Fibroblast of the conjunctiva (primary cell): ENCODE data around the gene TRERF1.

Experiments used
- DNase-seq: peaks from one replicate; pipeline ENCODE4 v3.0.0-alpha.2; 2010; ENCODE audit warnings: low read depth

Gene TRERF1

DNA sequence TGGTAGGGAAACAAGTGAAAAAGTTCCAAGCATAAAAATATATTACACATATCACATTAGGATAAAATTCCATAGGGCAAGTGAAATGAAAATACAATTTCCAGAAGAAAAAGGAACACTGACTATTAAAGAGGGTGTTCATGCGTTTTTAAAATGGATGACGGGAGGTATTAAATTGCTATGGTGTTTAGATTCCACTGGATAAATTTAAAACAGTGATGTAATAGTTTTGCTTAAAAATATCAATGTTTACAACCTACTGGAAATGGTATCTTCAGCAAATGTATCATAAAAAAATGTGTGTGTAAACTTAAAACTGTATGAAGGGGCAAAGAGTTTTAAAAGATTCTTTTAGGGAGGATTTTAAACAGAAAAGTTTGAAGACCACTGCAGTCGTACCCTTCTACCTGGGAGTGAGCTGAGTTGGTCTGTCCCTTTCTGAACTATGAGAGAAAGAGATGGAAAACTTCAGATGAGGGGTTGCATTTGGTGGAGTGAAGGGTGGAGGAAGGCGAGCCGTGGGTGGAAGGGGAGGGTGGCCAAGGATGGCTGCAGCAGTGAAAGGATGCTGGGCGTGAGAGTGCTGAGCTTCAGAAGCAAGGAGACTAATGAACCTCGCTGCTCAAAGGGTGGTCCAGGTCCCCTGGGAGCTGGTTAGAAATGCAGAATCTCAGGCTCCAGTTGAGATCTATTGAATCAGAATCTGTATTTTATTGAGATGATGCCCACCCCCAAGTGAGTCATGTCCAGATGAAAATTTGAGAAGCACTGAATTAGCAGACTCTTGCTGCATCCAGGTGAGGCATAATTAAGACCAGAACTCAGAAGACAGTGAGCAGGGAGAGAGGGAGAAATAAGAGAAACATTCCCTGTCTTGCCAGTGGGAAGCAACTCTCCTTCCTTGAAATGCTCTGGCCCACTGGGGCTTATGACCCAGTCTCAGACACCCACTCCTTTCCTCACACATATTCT is 179.6 kb downstream of the TRERF1 start:
- DNase-seq: no peak

- DNase-seq: no peak
Observed at GRCh38 chr6:42269974-42270510, 181.7 kb downstream of the TRERF1 start.

DNA sequence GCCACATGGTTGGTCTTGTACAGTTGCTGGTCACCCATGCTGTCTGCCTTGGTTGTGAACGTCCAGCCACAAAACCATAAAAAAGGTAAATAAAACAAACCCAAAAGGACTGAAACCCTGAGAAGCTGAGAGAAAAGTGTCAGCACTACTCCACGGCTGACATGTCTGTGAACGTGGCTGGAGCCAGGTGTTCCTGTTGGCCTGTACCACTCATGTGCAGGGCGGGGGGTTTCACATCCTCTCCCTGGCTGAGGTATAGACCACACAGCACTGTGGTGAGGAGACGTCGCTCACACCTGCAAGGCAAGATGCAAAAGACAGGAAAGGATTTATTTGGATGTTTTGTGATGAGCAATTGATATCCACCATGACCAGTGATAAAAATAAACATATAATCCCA is 182.2 kb downstream of the TRERF1 start:
- no peak for DNase-seq

- no peak for DNase-seq
Observed at GRCh38 chr6:42268835-42269204, 182.9 kb downstream of the TRERF1 start.

DNA sequence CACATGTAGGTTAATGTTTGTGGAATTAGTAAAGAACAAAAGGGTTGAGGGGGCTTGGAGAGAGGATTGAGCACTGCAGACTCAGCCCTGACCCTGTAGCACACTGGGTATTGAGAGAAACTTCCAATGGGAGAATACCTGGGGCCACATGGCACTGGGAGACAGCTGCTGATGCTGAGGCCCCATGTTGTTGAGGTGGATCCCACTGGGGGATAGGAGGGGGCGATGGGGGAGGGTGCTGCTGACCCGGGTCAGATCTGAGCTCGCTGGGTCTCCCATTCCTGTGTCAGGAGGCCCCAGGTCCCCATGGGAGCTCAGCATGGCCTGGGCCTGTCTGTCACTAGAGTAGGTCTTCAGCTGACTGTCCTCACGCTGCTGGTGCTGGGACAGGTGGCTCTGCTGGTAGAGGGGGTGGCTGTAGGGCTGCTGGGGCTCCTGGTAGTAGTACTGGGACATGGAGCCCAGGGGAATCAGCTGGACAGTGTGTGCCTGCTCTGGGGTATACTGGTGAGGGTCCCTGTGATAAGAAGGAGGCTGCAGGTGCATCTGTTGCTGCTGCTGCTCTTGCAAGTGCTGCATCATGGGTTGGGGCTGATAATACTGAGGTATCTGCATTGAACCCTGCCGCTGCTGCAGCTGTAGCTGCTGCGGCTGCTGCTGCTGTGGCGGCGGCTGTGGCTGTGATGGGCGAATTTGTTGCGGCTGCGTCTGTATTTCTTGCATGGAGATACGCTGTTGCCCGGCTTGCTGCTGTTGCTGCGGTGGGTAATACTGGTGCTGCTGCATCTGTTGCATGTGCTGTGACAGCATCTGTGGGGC is 183.5 kb downstream of the TRERF1 start:
- DNase-seq: no peak

DNA sequence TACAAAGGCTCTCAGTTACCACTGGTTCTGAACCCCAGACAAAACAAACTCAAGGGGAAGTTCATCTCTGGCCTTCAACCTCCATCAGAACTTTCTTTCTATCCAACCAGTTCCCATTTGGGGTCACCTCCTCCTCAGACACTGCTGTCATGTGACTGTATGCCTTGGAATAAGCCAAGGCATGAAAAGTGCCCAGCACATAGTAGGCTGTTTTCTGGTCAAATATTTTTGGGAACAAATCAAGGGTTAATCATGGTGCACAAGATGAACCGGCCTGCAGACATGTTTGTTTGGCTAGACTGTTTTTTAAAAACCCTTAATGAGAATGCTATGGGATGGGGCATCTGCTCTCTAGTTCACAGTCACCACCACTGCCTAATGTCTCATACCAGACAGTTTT is 185.2 kb downstream of the TRERF1 start:
- no peak for DNase-seq

DNA sequence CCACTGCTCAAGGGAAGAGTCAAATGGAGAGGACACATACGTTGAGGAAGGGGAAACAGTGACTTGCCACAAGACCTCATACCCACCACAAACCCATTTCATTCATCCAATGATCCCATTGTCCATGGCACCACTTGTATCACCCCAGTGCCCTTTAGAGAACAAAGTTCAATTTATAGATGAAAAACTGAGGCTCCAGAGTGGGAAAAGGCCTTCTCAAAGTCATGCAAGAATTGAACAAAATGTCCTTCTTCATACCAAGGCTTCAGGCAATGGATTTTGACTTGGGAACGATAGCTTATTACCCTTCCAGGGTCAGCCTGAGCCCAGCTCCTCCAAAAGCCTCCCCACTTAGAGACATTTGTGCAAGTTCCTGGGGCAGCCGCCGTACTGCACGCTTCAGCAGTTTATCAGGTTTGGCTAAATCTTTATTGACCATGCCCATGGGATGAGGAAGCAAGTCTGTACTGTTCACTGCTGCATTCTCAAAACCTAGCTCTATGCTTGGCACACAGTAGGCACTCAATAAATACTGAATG is 186.8 kb downstream of the TRERF1 start:
- no peak for DNase-seq

DNA sequence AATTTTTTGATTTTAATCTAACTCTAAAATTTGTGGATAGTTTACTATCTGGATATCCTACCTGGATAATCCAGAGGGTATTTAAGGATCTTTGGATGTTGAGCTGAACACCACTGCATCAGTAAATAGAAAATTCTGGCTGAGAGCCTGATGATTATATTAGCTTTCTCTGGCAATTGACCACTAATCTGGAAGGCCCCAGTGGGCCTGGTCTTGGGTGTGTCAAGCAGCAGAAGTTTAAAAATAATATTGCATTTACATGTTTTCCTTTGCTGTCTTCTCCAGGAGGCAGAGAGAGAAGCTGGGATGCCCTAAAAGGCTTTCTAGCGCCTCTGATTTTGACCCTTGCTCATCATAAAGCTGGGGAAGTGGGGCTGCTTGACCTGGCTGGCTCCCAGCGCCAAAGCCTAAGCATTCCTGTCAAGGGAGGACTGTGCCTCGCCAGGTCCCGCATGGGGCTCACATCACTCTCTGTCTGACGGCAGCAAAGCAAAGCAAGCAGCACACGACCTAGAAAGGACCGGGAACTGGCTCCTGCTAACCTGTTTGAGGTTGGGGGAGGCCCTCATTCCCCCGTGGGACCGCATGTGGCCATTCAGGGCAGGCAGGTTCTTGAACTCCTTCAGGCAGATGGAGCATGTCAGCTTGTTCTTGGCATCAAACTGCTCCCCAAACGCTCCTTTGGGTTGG is 187.4 kb downstream of the TRERF1 start:
- DNase-seq: no peak

- DNase-seq: no peak
Observed at GRCh38 chr6:42263165-42263728, 188.5 kb downstream of the TRERF1 start.

- DNase-seq: peak; percentile 18
Observed at GRCh38 chr6:42260972-42261371, 190.8 kb downstream of the TRERF1 start.

GRCh38 chr6:42260396-42260888 is 191.3 kb downstream of the TRERF1 start:
- no peak for DNase-seq

DNA sequence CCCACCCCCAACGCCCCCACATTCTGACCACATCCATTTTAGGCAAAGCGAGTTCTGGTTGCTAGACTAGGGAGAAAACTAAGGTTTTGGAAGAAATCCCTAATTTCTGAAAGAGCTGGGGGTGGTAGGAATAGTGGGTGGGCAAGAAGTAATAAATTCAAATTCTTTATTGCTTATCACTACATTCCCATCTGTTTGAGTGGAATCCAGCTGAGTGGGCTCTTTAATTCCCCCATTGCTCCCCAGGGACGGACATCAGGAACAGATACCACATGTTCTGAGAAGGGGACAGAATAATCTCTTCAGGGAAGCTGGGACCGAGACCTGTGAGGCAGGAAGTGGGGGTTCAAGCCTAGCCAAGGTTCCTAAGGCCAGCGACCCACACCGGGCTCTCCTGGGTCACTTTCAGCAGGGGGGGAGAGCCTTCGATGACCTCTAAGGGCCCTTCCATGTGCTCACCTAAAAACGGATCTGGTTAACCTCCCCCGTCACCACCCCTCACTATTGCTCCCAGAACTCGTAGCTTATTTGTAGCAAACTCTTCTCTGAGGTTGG is 191.8 kb downstream of the TRERF1 start:
- DNase-seq: no peak

- no peak for DNase-seq
Observed at GRCh38 chr6:42259286-42259685, 192.4 kb downstream of the TRERF1 start.

GRCh38 chr6:42257614-42258013 is 194.1 kb downstream of the TRERF1 start:
- no peak for DNase-seq

DNA sequence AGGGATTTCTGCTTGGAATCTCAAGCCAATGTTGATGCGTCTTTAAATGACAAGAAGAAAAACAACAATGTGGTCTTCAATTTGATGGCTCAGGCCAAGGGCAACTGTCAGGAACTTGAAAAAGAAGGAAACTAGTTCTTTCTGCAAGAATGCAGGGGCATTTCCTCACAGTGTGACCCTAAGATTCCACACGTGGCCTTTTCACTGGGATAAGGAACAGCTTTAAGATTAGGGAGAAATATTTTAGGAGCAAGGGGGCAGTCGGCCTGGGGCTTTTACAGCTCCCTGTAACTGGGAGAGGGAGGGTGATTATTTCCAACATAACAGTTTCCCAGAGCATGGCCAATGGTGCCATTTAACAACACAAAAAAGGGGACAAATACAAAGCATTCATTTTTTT is 194.7 kb downstream of the TRERF1 start:
- no peak for DNase-seq

- no peak for DNase-seq
Observed at GRCh38 chr6:42255050-42255449, 196.7 kb downstream of the TRERF1 start.

DNA sequence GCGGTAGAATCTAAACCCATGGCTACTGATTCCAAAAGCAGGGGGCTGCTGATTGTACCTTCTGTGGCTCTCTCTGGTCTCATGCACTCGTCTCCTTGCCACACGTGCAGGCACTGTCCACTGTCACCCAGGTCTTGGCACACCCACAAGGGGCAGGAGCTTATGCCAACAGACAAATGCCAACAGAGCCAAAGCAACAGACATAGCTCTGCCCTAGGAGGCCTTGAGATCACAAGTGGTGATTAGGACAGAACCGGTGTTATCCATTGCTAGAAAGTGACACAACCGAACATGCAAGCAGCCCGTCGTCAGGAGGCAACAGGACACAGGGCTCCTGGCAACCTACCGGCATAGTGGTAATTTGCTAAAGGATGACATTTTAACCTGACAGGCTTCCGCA is 197.2 kb downstream of the TRERF1 start:
- DNase-seq: no peak

DNA sequence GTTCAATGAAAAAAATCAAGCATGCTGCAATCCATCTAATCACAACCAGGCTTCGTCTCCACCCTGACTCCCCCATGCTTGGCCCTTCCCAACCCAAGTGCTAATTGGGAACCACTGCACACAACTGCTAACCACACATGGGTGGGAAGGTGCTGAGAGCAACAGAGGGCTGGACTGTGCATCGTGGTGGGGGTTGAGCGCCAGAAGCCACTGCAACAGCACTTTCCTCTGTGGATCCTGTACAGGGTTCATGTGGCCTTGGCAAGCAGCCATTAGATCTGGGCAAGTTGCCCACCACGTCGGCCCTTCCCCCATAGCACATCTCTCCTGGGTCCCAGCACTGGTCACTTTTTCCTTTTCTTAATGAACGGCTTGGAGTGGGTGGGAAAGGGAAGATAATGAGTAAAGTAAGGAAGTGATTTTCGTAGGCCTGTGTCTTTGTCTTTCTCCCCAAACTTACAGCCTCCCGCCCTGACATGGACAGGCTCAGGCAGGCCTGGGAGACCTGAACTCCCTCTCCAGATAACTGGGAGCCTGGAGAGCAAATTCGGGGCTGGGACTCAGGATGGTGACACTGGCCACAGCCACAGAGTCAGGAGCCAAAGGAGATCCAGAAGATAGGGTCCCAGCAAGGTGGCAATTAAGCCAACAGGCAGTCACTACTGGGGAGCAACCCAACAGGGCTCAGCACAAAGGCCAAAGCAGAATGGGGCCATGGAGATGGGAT is 199.7 kb downstream of the TRERF1 start:
- peak; percentile 77 for DNase-seq

GRCh38 chr6:42251500-42251899 is 200.2 kb downstream of the TRERF1 start:
- peak; percentile 59 for DNase-seq

DNA sequence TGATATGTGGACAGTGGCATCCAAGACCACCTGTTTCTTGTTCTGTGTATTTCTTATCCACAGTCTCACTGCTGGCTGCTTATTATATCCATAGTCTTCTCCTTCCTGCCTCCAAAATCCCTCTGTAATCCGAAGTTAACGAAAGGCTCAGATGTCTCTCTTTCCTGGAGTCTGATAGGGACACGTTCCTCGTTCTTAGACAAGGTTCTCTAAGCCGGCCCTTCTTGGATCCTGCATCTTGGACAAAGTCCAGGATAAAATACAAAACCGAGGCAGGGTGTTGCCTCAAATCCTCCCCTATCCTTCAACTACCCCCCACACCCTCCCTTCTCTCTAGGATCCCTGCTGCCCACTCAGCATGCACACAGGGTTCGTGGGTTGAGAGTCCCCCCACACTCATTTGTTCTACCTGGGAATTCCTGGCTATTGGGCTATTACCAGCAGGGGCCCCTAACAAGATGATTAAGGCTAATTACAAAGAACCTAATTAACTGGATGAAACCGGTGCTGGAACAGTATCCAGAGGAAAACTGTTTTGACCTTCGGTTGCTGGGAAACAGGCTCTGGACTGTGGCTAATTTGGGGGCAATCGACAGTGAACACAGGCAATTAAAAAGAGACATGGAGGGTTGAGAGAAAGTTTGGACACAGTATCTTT is 201.3 kb downstream of the TRERF1 start:
- DNase-seq: no peak
